ENCODE results near the gene ST6GALNAC3.

Gene ST6GALNAC3

GRCh38 chr1:76585980-76586674 lies 511.6 kb downstream of the ST6GALNAC3 start (continued):
- TF ChIP-seq REST (tag by site-specific recombination; IDR thresholded peaks at IDR 0.05) (no peak), KLF1 (tag by site-specific recombination; IDR thresholded peaks at IDR 0.05) (no peak), ZNF510 (tag by site-specific recombination; IDR thresholded peaks at IDR 0.05; ENCODE audit: insufficient replicate concordance) (no peak), YY1 (tag by site-specific recombination; IDR thresholded peaks at IDR 0.05) (no peak), ZNF624 (tag by site-specific recombination; IDR thresholded peaks at IDR 0.05) (no peak), PBX3 (CRISPR knock-in tag; IDR thresholded peaks at IDR 0.05) (no peak), GLI2 (tag by site-specific recombination; IDR thresholded peaks at IDR 0.05; ENCODE audit: borderline replicate concordance, low read depth) (no peak), ZBTB44 (tag by site-specific recombination; IDR thresholded peaks at IDR 0.05) (peak; percentile 54), CTCF (tag by site-specific recombination; IDR thresholded peaks at IDR 0.05) (no peak), ZNF426 (tag by site-specific recombination; IDR thresholded peaks at IDR 0.05) (no peak), INSM2 (tag by site-specific recombination; IDR thresholded peaks at IDR 0.05) (no peak), ZNF146 (tag by site-specific recombination; IDR thresholded peaks at IDR 0.05) (no peak), ZNF501 (tag by site-specific recombination; IDR thresholded peaks at IDR 0.05) (peak; percentile 72; the same call in 1 of the 2 replicates), SCRT2 (tag by site-specific recombination; IDR thresholded peaks at IDR 0.05) (no peak), ZNF513 (tag by site-specific recombination; IDR thresholded peaks at IDR 0.05) (no peak), ZNF514 (tag by site-specific recombination; IDR thresholded peaks at IDR 0.05) (no peak), ZNF664 (tag by site-specific recombination; IDR thresholded peaks at IDR 0.05) (no peak), PRDM10 (tag by site-specific recombination; IDR thresholded peaks at IDR 0.05) (no peak), HIC1 (tag by site-specific recombination; IDR thresholded peaks at IDR 0.05) (no peak), WT1 (tag by site-specific recombination; IDR thresholded peaks at IDR 0.05) (peak; percentile 91), GLIS2 (tag by site-specific recombination; IDR thresholded peaks at IDR 0.05) (no peak)

All from HEK293 (cell line).